Ovary (tissue), 3 donors: ENCODE data around the gene GOSR2.

Source experiments
- EP300 ChIP-seq: sonication (generic); formaldehyde crosslinking; IDR thresholded peaks from one replicate; pipeline ENCODE4 v1.6.1; 2017; ENCODE audit warnings: antibody characterized with exemption
- POLR2A ChIP-seq: fragments of 450-650 bp; IDR thresholded peaks from one replicate; pipeline ENCODE4 v1.6.1; 2017; ENCODE audit warnings: antibody characterized with exemption, mild to moderate bottlenecking, moderate library complexity
- TF ChIP-seq, protein P1 (sequence below), 3 donors: fragments of 450-650 bp in 2 of 3; fragments of 200-600 bp in 1 of 3; IDR thresholded peaks; one replicate each; pipeline versions ENCODE4 v1.5.1 to v1.8.0; 2016 to 2022; ENCODE audit warnings: antibody characterized with exemption in 3 of 3, mild to moderate bottlenecking in 1 of 3
- donor health status: DM: no; HTN: no; CAD: no.

DNA sequence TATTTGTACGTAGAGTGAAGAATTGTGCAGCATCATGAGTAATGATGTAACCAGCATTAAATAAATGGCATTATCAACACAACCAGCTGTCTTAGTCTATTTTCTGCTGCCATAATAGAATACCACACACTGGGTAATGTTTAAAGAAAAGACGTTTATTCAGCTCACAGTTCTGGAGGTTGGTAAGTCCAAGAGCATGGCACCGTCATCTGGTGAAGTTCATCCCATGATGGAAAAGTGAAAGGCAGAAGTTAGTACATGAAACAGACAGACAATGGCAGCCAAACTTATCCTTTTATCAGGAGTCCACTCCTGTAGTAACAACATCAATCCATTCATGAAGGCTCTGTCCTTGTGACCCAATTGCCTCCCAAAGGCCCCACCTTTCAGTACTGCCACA is 6.3 kb upstream of the GOSR2 start:
- TF ChIP-seq, protein P1, sequence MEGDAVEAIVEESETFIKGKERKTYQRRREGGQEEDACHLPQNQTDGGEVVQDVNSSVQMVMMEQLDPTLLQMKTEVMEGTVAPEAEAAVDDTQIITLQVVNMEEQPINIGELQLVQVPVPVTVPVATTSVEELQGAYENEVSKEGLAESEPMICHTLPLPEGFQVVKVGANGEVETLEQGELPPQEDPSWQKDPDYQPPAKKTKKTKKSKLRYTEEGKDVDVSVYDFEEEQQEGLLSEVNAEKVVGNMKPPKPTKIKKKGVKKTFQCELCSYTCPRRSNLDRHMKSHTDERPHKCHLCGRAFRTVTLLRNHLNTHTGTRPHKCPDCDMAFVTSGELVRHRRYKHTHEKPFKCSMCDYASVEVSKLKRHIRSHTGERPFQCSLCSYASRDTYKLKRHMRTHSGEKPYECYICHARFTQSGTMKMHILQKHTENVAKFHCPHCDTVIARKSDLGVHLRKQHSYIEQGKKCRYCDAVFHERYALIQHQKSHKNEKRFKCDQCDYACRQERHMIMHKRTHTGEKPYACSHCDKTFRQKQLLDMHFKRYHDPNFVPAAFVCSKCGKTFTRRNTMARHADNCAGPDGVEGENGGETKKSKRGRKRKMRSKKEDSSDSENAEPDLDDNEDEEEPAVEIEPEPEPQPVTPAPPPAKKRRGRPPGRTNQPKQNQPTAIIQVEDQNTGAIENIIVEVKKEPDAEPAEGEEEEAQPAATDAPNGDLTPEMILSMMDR (IDR thresholded peaks at IDR 0.05) = no peak
- TF ChIP-seq POLR2A (no peak), EP300 (no peak)
